ENCODE measurements around the gene FBH1.

The FBH1 gene

DNA sequence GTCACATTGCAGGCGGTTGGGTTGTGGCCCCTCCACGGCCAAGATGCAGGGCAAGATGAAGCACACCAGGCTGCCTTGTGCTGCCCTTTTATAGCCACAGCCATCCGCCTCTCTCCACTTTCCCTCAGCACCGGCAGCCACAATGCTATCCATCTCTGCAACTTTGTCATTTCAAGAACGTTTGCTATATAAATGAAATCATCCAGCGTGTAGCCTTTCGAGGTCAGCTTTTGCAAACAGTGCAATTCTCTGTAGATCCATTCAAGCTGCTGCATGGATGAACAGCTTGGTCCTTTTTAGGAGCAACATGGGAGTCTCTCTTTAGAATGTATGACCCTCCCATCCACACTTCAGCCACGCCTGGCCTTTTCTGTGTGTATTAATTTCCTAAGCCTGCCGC, 93.7 kb downstream of the FBH1 start:
- no peak for DNase-seq

- no peak for DNase-seq
Measured at GRCh38 chr10:5985029-5985428, 95.0 kb downstream of the FBH1 start.

Measured in T-helper 9 cell (primary cell).